NT2/D1 (cell line): ENCODE results near the gene FAS.

Source experiments
- DNase-seq: peaks from one replicate; pipeline ENCODE4 v3.0.0-alpha.2; 2011; ENCODE audit warnings: low read depth, low spot score
- H3K27me3 ChIP-seq: 2 replicates; pipeline ENCODE4 v1.6.0; 2011; ENCODE audit warnings: mild to moderate bottlenecking; ENCODE audit not compliant: insufficient read length, insufficient read depth
- H3K36me3 ChIP-seq: 2 replicates; pipeline ENCODE4 v1.6.1; 2011; ENCODE audit warnings: mild to moderate bottlenecking, low read length, mixed read lengths; ENCODE audit not compliant: insufficient read depth, insufficient read length
- H3K4me1 ChIP-seq: 2 replicates; pipeline ENCODE4 v1.5.1; 2011; ENCODE audit not compliant: insufficient read depth, insufficient read length
- H3K4me3 ChIP-seq: 2 replicates; pipeline ENCODE4 v1.5.1; 2011; ENCODE audit warnings: low read depth; ENCODE audit not compliant: insufficient read length
- H3K9ac ChIP-seq: 2 replicates; pipeline ENCODE4 v1.6.0; 2011; ENCODE audit warnings: low read depth; ENCODE audit not compliant: insufficient read length
- H3K9me3 ChIP-seq: 2 replicates; pipeline ENCODE4 v1.5.1; 2011; ENCODE audit warnings: mild to moderate bottlenecking, low read length; ENCODE audit not compliant: insufficient read depth
- SUZ12 ChIP-seq: IDR thresholded peaks from 2 replicates; pipeline ENCODE4 v1.6.1; 2011; ENCODE audit not compliant: insufficient read length, insufficient read depth; ENCODE audit errors: extremely low read depth
- YY1 ChIP-seq: IDR thresholded peaks from 2 replicates; pipeline ENCODE4 v1.6.1; 2011; ENCODE audit not compliant: insufficient read length, insufficient read depth
- ZNF274 ChIP-seq: IDR thresholded peaks from 2 replicates; pipeline ENCODE4 v1.6.1; 2011; ENCODE audit warnings: mild to moderate bottlenecking, low read depth, low read length

FAS gene

DNA sequence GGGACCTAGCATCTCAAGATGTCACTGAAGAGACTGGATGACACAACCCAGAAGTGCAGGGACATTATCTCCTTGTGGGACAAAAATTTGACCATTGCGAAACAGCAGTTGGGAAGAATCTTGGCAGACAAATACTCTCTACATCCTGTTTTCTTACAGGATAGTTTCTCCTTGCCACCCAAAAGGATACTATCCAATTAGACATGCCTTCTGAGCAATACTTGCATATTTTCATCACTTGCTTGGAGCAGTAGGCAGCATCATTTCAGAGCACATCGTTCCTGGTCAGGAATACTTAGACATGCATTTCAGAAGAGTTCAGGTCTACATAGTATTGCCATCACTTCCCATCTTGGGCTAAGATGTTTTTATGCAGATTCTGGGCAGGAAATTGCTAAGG lies 56.8 kb downstream of the FAS start:
- Histone ChIP-seq H3K9ac (no peak overlapping the region), H3K27me3 (no peaks in the 10 kb centered on the region), H3K9me3 (no peaks in the 10 kb centered on the region), H3K36me3 (no peaks in the 10 kb centered on the region), H3K4me3 (no peak overlapping the region), H3K4me1 (no peaks in the 10 kb centered on the region)
- no peak for DNase-seq
- no peak for TF ChIP-seq ZNF274

DNA sequence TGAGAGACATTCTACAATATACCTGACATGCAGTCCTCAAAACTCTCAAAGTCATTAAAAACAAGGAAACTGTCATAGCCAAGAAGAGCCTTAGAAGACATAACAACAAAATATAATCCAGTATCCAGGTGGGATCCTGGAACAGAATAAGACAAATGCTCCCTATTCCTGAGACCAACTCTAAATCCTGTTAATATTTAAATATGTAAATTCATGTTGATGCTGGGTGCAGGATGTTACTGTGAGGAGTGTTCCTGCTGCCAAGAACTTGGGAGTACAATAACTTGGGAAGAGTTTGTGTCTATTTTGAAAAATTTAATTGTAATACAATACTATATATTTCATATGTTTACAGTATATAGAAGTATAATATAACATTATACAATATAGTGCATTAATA lies 61.0 kb downstream of the FAS start:
- DNase-seq: no peak

DNA sequence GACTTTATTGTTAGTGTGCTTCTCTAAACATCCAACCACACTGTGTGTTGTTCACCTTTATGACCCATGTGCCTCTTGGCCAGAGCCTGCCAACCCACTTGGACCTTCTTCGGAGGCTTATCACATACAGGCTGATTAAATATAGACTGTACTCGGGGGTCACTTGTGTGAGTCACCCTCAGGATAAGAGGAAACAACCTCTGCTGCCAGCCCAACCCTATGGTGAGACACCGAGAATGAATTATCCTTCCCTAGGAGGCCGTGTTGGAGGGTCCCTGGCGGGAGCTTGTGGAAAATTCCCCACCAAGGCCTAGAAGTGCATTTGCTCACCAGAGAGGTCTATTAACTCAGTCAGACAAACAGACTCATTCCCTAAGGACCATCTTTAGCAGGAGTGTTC lies 63.0 kb downstream of the FAS start:
- Histone ChIP-seq H3K36me3 (no peaks in the 10 kb centered on the region), H3K27me3 (no peaks in the 10 kb centered on the region)
- DNase-seq: no peak

More for the DNA sequence above, 61.0 kb downstream of the FAS start:
- Histone ChIP-seq H3K4me3 (no peak overlapping the region), H3K27me3 (no peaks in the 10 kb centered on the region), H3K9ac (no peak overlapping the region), H3K4me1 (no peaks in the 10 kb centered on the region), H3K9me3 (no peaks in the 10 kb centered on the region), H3K36me3 (no peaks in the 10 kb centered on the region)
- no peak for TF ChIP-seq YY1
- TF ChIP-seq SUZ12: no peak

GRCh38 chr10:89055159-89055558 lies 64.6 kb downstream of the FAS start:
- H3K4me3 ChIP-seq: no peak overlapping the region
- H3K9ac ChIP-seq: no peak overlapping the region
- no peaks in the 10 kb centered on the region for H3K36me3 ChIP-seq
- H3K27me3 ChIP-seq: no peaks in the 10 kb centered on the region
- TF ChIP-seq YY1: no peak
- no peaks in the 10 kb centered on the region for H3K9me3 ChIP-seq
- H3K4me1 ChIP-seq: no peaks in the 10 kb centered on the region
- DNase-seq: no peak

More for the DNA sequence above, 63.0 kb downstream of the FAS start:
- no peak for TF ChIP-seq SUZ12
- no peak for TF ChIP-seq ZNF274
- TF ChIP-seq YY1: no peak
- no peak overlapping the region for H3K4me3 ChIP-seq
- no peaks in the 10 kb centered on the region for H3K9me3 ChIP-seq
- no peak overlapping the region for H3K9ac ChIP-seq
- no peaks in the 10 kb centered on the region for H3K4me1 ChIP-seq

GRCh38 chr10:89062861-89063260 lies 72.3 kb downstream of the FAS start:
- H3K4me1 ChIP-seq: no peaks in the 10 kb centered on the region
- DNase-seq: no peak
- no peaks in the 10 kb centered on the region for H3K36me3 ChIP-seq
- TF ChIP-seq ZNF274: no peak
- TF ChIP-seq SUZ12: no peak
- no peak for TF ChIP-seq YY1
- no peak overlapping the region for H3K9ac ChIP-seq
- no peak overlapping the region for H3K4me3 ChIP-seq
- H3K9me3 ChIP-seq: no peaks in the 10 kb centered on the region
- H3K27me3 ChIP-seq: no peaks in the 10 kb centered on the region

- Histone ChIP-seq H3K9me3 (no peaks in the 10 kb centered on the region), H3K4me1 (no peaks in the 10 kb centered on the region), H3K4me3 (no peak overlapping the region), H3K36me3 (no peaks in the 10 kb centered on the region), H3K27me3 (no peaks in the 10 kb centered on the region), H3K9ac (no peak overlapping the region)
- TF ChIP-seq YY1 (no peak), SUZ12 (no peak), ZNF274 (no peak)
- no peak for DNase-seq
These were observed 72.9 kb downstream of the FAS start for GRCh38 chr10:89063465-89063864.

GRCh38 chr10:89064748-89065147 lies 74.2 kb downstream of the FAS start:
- H3K4me1 ChIP-seq: no peaks in the 10 kb centered on the region
- no peak for DNase-seq
- H3K9me3 ChIP-seq: no peaks in the 10 kb centered on the region
- no peaks in the 10 kb centered on the region for H3K36me3 ChIP-seq
- H3K27me3 ChIP-seq: no peaks in the 10 kb centered on the region
- H3K4me3 ChIP-seq: no peak overlapping the region
- H3K9ac ChIP-seq: no peak overlapping the region
- no peak for TF ChIP-seq YY1
- no peak for TF ChIP-seq ZNF274
- TF ChIP-seq SUZ12: no peak
